ENCODE results near the gene SMCO2.

DNA sequence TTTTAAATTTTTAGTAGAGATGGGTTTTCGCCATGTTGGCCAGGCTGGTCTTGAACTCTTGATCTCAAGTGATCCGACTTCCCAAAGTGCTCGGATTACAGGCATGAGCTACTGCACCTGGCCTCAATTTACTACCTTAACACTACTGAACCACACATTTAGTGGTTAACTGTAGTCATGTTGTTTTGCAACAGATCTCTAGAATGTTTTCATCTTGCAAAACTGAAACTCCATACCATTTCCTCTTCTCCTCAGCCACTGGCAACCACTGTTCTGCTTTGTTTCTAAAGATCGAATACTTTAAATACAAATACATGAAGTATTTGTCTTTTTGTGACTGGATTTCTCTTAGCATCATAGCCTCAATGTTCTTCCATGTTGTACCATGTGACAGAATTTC lies 15.4 kb upstream of the SMCO2 start:
- TF ChIP-seq, protein P1, sequence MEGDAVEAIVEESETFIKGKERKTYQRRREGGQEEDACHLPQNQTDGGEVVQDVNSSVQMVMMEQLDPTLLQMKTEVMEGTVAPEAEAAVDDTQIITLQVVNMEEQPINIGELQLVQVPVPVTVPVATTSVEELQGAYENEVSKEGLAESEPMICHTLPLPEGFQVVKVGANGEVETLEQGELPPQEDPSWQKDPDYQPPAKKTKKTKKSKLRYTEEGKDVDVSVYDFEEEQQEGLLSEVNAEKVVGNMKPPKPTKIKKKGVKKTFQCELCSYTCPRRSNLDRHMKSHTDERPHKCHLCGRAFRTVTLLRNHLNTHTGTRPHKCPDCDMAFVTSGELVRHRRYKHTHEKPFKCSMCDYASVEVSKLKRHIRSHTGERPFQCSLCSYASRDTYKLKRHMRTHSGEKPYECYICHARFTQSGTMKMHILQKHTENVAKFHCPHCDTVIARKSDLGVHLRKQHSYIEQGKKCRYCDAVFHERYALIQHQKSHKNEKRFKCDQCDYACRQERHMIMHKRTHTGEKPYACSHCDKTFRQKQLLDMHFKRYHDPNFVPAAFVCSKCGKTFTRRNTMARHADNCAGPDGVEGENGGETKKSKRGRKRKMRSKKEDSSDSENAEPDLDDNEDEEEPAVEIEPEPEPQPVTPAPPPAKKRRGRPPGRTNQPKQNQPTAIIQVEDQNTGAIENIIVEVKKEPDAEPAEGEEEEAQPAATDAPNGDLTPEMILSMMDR (conservative IDR thresholded peaks at IDR 0.05) = no peak
- no peak for TF ChIP-seq ZFX (IDR thresholded peaks at IDR 0.05)

Data from C4-2B (cell line).